ENCODE data around the gene ZBTB7C.

Gene ZBTB7C

DNA sequence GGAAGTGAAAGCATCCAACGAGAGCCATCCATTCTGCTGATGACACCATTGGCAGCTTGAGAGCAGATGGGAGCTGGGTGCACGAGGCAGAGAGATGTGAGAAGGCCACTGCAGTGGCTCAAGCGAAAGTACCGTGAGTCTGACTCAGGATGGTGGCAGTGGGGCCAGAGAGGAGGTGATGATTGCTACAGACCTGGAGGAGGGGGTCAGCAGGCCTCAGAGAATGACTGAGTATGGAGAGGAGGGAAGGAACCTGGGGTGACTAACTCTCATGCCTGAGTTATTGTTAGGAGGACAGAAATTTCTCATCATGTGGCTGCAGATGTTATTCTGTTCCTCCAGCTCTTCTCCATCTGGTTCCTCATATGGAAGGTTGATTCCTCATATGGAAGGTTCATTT lies 8.8 kb upstream of the ZBTB7C start:
- DNase-seq = no peak

DNA sequence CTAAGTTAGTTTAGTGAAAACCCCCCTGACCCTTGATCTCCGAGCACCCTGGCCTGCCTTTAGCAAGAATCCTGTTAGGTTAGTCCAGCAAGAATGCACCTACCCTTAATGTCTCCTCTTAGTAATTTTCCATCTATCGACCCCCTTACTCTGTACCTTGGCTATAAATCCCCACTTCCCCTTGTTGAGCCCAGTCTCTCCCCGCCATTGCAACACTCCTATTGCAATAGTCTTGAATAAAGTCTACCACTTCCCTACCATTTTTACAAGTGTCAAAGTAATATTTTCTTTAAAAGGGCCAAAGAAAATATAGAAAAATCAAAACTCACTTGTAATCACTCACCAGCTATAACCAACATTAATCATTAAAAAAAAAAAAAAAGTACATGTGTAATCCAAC lies 4.2 kb upstream of the ZBTB7C start:
- no peak for DNase-seq

DNA sequence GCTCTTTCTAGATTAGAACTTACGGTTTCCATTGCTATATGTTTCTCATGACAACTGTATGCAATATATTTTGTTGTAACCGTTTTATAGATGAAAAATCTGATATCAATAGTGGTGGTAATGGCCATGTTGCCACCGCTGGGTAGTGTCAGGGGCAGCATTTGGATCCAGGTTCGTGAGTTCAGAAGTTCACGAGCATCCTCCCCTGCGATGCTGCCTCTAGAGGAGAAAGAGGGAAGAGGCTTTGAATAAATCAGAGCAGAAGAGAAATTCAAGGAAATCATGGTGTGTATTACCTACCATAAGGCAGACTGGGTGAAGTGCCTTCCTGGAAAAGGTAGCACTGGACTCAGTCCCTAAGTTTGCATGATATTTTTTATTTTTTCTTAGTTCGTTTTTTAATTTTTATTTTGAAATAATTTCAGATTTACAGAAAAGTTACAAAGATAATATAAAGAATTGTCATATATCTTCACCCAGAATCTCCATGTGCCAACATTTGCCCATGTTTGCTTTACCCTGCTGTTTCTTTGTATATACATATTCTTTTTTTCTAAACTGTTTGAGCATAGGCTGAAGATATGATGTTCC lies 3.3 kb upstream of the ZBTB7C start:
- DNase-seq = peak in 1 of 2 experiments; percentile 2

GRCh38 chr18:48410095-48410920 lies 1.1 kb upstream of the ZBTB7C start:
- peak; percentile 48 to 50 for DNase-seq

DNA sequence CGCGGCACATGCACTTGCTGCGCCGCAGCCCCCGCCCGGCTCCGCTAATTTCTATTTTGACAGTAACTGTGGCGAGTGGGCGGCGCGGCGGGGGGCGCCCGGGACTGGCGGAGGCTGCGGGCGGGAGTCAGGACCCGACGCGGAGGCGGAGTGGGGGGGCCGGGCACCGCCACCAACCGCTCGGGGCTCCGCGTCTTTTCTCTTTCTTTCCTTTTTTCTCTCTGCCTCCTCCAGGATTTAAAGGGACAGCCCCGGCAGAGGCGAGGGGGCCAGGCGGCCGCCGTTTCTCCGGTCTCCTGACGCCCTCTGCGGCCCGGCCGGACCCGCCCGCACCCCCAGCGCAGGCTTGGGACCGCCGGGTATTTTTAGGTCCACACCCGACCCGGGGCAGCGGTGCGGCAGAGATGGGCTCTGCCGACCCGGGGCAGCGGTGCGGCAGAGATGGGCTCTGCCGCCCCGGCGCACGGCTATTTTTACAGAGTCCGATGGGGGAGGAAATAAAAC lies 460 bp upstream of the ZBTB7C start:
- DNase-seq = peak in 1 of 2 experiments; percentile 5

- no peak for DNase-seq
Observed at GRCh38 chr18:48408111-48408726, 964 bp downstream of the ZBTB7C start.

- no peak for DNase-seq
Observed at GRCh38 chr18:48407358-48407757, 1.8 kb downstream of the ZBTB7C start.

DNA sequence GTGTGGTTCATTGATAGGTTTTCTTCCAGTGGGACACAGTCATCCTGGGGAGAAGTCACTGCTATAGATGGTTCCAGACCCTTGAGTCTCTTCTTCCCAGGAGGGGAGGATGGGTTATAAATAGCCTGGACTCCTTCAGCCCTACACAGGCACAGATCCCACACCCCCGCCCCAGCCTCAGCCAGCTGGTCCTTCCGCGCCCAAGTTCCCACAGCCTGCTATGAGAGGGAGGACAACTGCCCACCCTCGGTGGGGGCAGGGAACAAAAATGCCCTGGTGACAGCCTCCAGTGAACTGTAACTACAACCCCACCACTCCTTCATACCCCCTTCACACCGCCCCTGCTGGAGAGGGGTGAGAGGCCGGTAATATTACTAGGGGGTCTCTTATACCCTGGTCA lies 3.2 kb downstream of the ZBTB7C start:
- DNase-seq = no peak

GRCh38 chr18:48404716-48405507 lies 4.3 kb downstream of the ZBTB7C start:
- DNase-seq = no peak

DNA sequence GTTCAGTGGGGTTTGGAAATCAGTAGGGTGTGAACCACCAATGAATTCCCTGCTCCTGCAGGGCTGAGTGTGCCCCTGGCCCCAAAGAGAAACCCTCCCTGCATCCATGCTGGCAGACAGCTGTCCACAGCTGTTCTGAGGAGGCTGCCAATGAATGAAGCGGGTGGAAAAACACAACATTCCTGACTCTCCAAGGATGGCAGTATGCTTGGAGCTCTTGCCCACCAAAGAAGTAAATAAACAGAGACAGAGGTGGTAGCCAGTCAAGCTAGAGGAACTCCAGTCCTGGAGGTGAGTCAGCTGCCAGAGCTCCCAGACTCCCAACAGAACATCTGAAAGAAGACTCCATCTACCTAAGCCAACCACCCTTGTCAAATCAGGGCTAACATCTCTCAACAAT lies 6.2 kb downstream of the ZBTB7C start:
- DNase-seq = no peak

- DNase-seq = no peak
Observed at GRCh38 chr18:48399303-48400075, 9.7 kb downstream of the ZBTB7C start.

DNA sequence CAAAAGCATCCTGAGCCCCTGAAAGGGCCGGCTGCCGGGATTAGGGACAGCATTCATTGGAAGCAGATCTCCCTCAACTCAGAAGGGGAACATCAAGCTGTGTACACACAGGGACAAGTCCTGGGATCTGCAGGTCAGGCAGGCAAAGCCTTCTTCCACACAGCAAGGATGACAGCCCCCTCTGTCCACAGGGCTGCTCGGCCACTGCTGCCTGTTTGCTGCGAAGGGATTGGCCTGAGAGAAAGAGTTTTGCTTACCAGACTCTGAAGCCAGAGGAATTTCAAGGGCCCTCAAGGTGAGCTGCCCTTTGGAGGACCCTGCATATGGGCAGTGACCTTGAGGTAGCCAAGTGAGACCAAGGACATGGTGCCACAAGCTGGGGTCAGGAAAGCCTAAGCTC lies 11.1 kb downstream of the ZBTB7C start:
- no peak for DNase-seq

- no peak for DNase-seq
Observed at GRCh38 chr18:48397021-48397420, 12.2 kb downstream of the ZBTB7C start.

DNA sequence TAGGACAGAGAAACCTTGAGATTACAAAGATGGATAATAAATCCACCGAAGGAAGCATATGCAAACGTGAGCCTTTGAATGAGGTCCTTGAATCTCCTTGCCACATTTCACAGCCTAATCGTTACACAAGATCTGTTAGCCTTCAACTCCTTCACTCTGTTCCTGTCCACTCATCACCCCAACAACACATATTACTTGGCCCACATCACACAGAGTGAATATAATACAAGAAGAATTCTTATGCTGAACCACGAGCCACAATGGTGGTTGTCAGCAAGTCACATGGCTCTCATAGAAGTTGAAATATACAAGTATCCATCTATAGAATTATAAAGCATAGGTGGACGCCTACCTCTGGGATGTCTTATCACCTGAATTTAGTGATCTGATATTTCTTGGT lies 12.6 kb downstream of the ZBTB7C start:
- DNase-seq = no peak

DNA sequence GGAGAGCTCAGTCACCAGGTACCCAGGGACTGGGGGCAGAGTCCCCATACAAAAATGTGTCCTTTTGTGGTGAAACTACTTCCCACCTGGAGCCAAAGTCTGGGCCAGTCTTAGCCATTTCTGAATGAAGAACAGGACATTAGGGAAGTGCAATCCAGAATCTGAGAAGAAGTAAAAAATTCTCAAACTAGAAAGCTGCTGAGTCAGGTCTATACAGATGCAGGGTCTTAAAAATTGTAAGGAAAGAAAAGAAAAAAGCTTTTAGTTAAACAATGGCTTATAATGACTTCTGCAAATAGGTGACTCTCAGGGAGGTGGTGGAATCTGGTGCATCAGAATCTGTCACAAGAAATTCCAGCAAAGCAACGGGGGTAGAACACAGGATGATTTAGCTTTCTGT lies 13.5 kb downstream of the ZBTB7C start:
- DNase-seq = no peak

DNA sequence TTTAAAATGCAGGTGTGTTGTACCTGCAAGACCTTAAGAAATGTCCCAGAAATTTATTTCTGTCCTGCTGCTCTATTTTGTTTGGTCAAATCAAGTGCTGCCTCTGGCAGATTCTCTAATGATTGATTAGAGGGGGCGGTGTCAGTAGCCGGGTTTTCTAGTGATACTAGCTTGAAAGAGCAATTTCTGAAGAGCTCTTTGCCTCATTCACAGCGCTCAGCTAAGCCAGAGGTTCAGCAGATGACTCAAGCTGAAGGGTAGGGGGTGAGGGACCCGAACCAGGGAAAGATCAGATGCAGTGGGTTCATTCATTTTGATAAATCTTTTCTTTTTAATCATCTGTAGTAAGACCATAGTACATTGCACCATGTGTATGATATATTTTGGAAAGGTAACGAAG lies 15.0 kb downstream of the ZBTB7C start:
- no peak for DNase-seq

- DNase-seq = no peak
Observed at GRCh38 chr18:48393776-48394175, 15.4 kb downstream of the ZBTB7C start.

DNA sequence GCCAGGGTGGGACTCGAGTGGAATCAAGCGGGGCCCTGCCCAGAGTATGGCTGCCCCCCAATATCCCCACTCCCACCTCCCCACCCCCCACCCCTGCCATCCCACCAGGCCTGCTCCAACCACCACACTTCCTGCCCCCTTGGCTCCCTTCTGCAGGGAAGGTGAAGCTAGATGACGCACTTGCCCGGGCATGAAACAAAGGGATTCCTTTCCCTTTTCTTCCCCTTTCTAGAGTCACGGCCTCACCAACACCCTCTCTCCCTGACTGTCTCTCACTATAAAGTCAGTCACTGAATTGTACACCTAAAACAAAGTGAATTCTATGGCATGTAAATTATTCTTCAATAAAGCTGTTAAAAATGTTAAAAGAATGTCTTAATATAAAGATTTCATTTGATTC lies 16.0 kb downstream of the ZBTB7C start:
- no peak for DNase-seq

DNA sequence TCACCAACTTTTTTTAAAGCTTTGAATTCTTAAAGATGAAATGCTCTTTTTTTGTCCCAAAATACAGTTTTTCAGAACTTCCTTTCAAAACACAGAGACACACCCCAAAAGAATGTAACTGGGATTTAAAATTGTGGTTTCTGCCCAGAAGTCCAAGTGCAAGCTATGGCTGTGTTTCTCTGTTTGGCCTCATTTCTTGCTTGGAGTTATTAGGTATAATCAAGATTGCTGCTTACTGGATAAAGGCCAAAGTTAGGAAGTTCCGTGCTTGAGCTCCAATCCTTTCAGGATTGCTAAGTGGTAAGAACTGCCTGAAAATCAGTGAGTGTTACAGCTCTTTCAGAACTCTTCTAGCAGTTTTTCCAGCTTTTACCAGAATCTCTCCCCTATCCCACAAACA lies 16.9 kb downstream of the ZBTB7C start:
- no peak for DNase-seq

GRCh38 chr18:48391868-48392267 lies 17.3 kb downstream of the ZBTB7C start:
- no peak for DNase-seq

GRCh38 chr18:48390641-48391040 lies 18.5 kb downstream of the ZBTB7C start:
- DNase-seq = no peak

- no peak for DNase-seq
Observed at GRCh38 chr18:48388478-48388877, 20.7 kb downstream of the ZBTB7C start.
